NCI-H2227 (cell line): ENCODE results near the gene APC.
"Not testable (repeated sequence)": the region's sequence is repeated elsewhere in the genome, so short reads cannot be mapped to it uniquely, and the experiment has no call there.

Experiments used
- DNase-seq: peaks from one replicate; lab custom pipeline; 2025; ENCODE audit not compliant: unreplicated experiment; lab: John Stamatoyannopoulos, UW

Gene APC

DNA sequence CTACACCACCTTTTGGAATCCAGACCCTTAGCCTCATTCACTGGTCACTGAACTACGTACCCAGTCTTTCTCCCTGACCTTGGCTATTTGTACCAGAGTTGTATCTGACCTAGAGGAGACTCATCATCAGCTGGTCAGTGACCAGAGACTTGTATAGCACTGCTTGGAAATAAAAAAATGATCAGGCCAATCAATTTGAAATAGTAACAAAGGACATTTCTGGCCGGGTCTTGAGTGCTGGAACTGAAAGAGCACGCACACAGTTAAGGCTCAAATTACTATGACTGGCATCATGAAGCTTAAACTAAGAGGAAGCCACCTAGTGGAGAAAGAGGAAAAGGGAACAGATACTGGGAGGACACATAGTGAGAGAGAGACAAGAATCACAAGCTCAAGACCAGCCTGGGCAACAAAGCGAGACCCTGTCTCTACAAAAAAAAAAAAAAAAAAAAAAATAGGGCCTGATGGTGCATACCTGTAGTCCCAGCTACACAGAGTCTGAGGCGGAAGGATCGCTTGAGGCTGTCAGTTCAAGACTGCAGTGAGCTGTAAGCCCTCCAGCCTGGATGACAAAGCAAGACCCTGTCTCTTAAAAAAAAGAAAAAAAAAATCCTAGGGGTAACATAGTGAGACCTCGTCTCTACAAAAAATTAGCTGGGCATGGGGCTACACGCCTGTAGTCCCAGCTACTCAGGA is 110.6 kb downstream of the APC start:
- DNase-seq, result peak; percentile 56

GRCh38 chr5:112849912-112850311 is 112.2 kb downstream of the APC start:
- no peak for DNase-seq

DNA sequence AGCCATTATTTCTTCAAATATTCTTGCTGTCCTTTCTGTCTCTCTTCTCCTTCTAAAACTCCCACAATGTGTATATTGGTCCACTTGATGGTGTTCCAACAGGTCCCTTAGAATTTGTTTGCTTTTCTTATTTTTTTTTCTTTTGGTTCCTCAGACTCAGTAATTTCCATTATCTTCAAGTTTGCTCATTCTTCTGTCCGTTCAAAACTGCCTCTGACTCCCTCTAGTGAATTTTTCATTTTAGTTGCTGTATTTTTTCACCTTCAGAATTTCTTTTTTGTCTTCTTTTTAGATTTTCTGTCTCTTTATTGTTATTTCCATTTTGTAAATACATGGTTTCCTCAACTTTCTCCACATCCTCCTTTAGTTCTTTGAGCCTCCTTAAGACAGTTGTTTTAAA is 117.0 kb downstream of the APC start:
- no peak for DNase-seq

GRCh38 chr5:112857866-112858265 is 120.2 kb downstream of the APC start:
- DNase-seq, result no peak

- DNase-seq, result not testable (repeated sequence)
Measured at GRCh38 chr5:112860571-112860928, 122.9 kb downstream of the APC start.

- peak; percentile 95 for DNase-seq
Measured at GRCh38 chr5:112860929-112861637, 123.4 kb downstream of the APC start, which contains the start of gene SRP19. Gene SRP19, plus strand, starts transcription at chr5:112861287. Its CDS starts 90 bp downstream, at chr5:112861377.

DNA sequence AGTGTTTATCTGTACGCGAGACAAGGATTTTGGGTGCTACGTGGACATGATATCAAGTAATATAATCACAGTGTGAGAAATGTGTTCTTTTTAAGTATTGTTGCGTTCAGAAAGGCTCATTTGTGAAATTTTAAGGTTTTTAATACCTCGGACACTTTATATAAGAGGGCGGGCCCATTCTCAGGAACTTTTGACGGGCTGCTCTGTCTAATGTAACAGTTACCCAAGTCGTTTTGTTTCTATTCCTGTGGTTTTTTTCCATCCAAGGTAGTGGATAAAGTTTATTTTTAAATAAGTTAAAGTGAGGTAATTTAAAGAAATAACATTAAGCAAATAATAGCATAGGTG is 123.9 kb downstream of the APC start:
- no peak for DNase-seq

GRCh38 chr5:112862085-112862484 is 124.4 kb downstream of the APC start:
- DNase-seq, result peak; percentile 51

GRCh38 chr5:112863549-112863948 is 125.9 kb downstream of the APC start:
- DNase-seq, result no peak

- DNase-seq, result no peak
Measured at GRCh38 chr5:112865128-112865527, 127.4 kb downstream of the APC start.

GRCh38 chr5:112866739-112867138 is 129.1 kb downstream of the APC start:
- no peak for DNase-seq

GRCh38 chr5:112867411-112867810 is 129.7 kb downstream of the APC start:
- no peak for DNase-seq

DNA sequence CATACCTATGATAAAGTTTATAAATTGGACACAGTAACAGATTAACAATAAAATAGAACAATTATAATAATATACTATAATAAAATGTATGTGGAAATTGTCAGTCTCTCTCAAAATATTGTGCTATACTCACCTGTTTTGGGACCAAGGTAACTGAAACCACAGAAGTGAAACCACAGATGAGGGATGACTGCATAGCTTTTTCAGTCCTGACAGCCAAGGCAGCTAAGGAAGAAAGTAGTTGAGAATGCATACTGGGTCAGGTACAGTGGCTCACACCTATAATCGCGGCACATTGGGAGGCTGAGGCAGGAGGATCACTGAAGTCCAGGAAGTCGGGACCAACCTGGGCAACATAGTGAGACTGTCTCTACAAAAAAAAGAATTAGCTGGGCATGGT is 132.3 kb downstream of the APC start:
- no peak for DNase-seq

GRCh38 chr5:112870966-112871365 is 133.3 kb downstream of the APC start:
- no peak for DNase-seq

- no peak for DNase-seq
Measured at GRCh38 chr5:112876362-112876761, 138.7 kb downstream of the APC start.

GRCh38 chr5:112878101-112878500 is 140.4 kb downstream of the APC start:
- no peak for DNase-seq

DNA sequence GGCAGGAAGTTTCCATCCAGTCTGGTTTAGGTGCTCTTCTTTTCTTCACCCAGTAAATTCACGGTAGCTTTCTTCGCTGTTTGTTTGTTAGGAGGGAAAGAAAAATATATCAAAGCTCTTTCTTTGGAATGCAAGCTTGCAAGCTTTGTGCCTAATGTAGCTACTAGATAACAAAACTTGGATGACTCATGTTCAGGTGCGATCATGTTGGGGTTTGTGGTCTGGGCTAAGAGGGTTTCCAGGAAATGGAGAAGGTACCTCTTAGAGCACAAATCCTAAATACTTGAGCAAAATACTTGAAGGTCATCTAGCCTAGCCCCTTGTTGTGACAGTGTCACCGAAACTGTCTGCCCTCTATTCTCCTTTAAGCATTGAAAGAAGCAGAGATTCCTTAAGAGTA is 141.1 kb downstream of the APC start:
- DNase-seq, result no peak

- DNase-seq, result no peak
Measured at GRCh38 chr5:112880219-112880964, 142.7 kb downstream of the APC start.

- DNase-seq, result no peak
Measured at GRCh38 chr5:112883192-112883591, 145.5 kb downstream of the APC start.

DNA sequence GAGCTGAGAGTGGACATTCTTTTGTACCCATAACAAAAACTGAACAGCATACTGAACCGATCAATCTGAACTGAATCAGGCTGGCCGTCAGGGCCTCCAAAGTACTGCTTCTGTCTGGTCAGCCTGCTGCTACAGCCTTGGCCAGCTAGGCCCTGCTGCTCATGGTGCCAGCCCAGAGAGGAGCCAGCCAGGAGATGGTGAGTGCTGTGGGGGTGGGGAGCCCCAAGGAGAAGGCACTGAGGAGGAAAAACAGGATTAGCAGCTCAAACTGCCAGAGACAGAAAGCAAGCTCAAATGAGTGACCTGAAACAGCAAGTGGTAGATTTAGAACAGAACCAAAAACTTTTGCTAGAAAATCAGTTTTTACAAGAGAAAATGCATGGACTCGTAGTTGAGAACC is 147.3 kb downstream of the APC start:
- DNase-seq, result no peak

DNA sequence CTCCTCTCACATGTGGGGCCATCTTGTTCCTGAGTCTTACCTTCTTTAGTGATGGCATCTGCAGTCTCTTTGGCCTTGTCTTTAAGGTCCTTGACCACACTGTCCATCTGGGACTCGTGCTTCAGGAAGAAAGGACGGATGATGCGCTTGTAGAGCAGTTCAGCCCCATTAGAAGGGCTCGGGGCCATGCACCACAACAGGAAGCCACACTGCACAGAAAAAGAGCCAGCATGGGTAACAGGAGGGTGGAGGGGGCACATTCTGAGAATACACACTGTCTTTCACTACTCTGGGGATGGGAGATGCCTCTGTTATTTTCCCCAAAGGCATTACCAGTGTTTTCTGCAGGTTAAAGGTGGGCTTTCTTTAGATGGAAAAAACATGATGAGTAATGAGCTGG is 149.3 kb downstream of the APC start:
- DNase-seq, result no peak

- not testable (repeated sequence) for DNase-seq
Measured at GRCh38 chr5:112892066-112892465, 154.4 kb downstream of the APC start.
